SK-N-SH treated with all-trans-retinoic acid at 6 μM for 48 hours (cell line): Measurements from ENCODE around the gene PCDH12.

Experiments used
- ATAC-seq: fragments of 200-7000 bp; cut with Tn5 transposase; 3 replicates; pipeline ENCODE4 v1.9.1; 2020; ENCODE audit warnings: mild to moderate bottlenecking, moderate library complexity
- ARNTL ChIP-seq: fragments of 450-650 bp; formaldehyde crosslinking; IDR thresholded peaks from 2 replicates; pipeline ENCODE4 v1.5.0; 2020; ENCODE audit warnings: low read depth, mild to moderate bottlenecking, moderate library complexity, borderline replicate concordance
- BACH2 ChIP-seq: fragments of 250-450 bp; sonication (Bioruptor Pico); IDR thresholded peaks from 2 replicates; pipeline ENCODE4 v1.9.0; 2021; ENCODE audit warnings: mild to moderate bottlenecking, borderline replicate concordance
- CSDC2 ChIP-seq: fragments of 250-450 bp; sonication (Bioruptor Pico); IDR thresholded peaks from 2 replicates; pipeline ENCODE4 v1.5.0; 2020; ENCODE audit warnings: mild to moderate bottlenecking, moderate library complexity
- ESRRG ChIP-seq: fragments of 250-450 bp; sonication (Bioruptor Pico); IDR thresholded peaks from 2 replicates; pipeline ENCODE4 v1.6.1; 2021; ENCODE audit warnings: mild to moderate bottlenecking
- GLIS3 ChIP-seq: fragments of 250-450 bp; sonication (Bioruptor Pico); IDR thresholded peaks from 2 replicates; pipeline ENCODE4 v1.5.0; 2020; ENCODE audit warnings: mild to moderate bottlenecking, moderate library complexity
- ISL1 ChIP-seq: fragments of 250-450 bp; sonication (Bioruptor Pico); IDR thresholded peaks from 2 replicates; pipeline ENCODE4 v2.1.2; 2022; ENCODE audit warnings: mild to moderate bottlenecking, moderate library complexity
- OSR1 ChIP-seq: fragments of 250-450 bp; sonication (Bioruptor Pico); IDR thresholded peaks from 2 replicates; pipeline ENCODE4 v1.8.0; 2022; ENCODE audit warnings: moderate library complexity, mild to moderate bottlenecking, inconsistent platforms
- PPARA ChIP-seq: fragments of 250-450 bp; sonication (Bioruptor Pico); IDR thresholded peaks from 2 replicates; pipeline ENCODE4 v1.5.0; 2020; ENCODE audit warnings: mild to moderate bottlenecking, borderline replicate concordance
- RARB ChIP-seq: fragments of 250-450 bp; sonication (Bioruptor Pico); IDR thresholded peaks from 2 replicates; pipeline ENCODE4 v1.8.0; 2021; ENCODE audit warnings: mild to moderate bottlenecking, moderate library complexity
- SNAI2 ChIP-seq: fragments of 250-450 bp; sonication (Bioruptor Pico); IDR thresholded peaks from 2 replicates; pipeline ENCODE4 v1.5.0; 2020; ENCODE audit warnings: mild to moderate bottlenecking, moderate library complexity
- TCF4 ChIP-seq: fragments of 250-450 bp; sonication (Bioruptor Pico); IDR thresholded peaks from 2 replicates; pipeline ENCODE4 v1.8.0; 2021; ENCODE audit warnings: mild to moderate bottlenecking, moderate library complexity, borderline replicate concordance
- TOX ChIP-seq: fragments of 250-450 bp; sonication (Bioruptor Pico); IDR thresholded peaks from 2 replicates; pipeline ENCODE4 v1.8.0; 2021; ENCODE audit warnings: mild to moderate bottlenecking, moderate library complexity, borderline replicate concordance
- ZC3H10 ChIP-seq: fragments of 250-450 bp; sonication (Bioruptor Pico); IDR thresholded peaks from 2 replicates; pipeline ENCODE4 v1.5.1; 2021; ENCODE audit warnings: mild to moderate bottlenecking, moderate library complexity
- ZFP30 ChIP-seq: fragments of 450-650 bp; formaldehyde crosslinking; IDR thresholded peaks from 2 replicates; pipeline ENCODE4 v1.5.0; 2022; ENCODE audit warnings: mild to moderate bottlenecking, moderate library complexity
- ZNF70 ChIP-seq: fragments of 450-650 bp; formaldehyde crosslinking; IDR thresholded peaks from 2 replicates; pipeline ENCODE4 v1.5.0; 2020; ENCODE audit warnings: mild to moderate bottlenecking, moderate library complexity
- ZNF8 ChIP-seq: fragments of 450-650 bp; formaldehyde crosslinking; IDR thresholded peaks from 2 replicates; pipeline ENCODE4 v1.5.0; 2020; ENCODE audit warnings: mild to moderate bottlenecking, moderate library complexity
- TF ChIP-seq, protein P1 (sequence below): fragments of 250-450 bp; sonication (Bioruptor Pico); IDR thresholded peaks from 2 replicates; pipeline ENCODE4 v1.5.1; 2020; ENCODE audit warnings: low read depth, mild to moderate bottlenecking, moderate library complexity
- TF ChIP-seq, protein P2 (sequence below): fragments of 250-450 bp; sonication (Bioruptor Pico); IDR thresholded peaks from 2 replicates; pipeline ENCODE4 v1.5.1; 2021; ENCODE audit warnings: mild to moderate bottlenecking, moderate library complexity
- TF ChIP-seq, protein P3 (sequence below): fragments of 250-450 bp; sonication (Bioruptor Pico); IDR thresholded peaks from 2 replicates; pipeline ENCODE4 v1.5.0; 2020; ENCODE audit warnings: mild to moderate bottlenecking, moderate library complexity
- TF ChIP-seq, protein P4 (sequence below): fragments of 250-450 bp; sonication (Bioruptor Pico); IDR thresholded peaks from 2 replicates; pipeline ENCODE4 v1.8.0; 2021; ENCODE audit warnings: low read depth, mild to moderate bottlenecking, moderate library complexity, borderline replicate concordance

PCDH12 gene

DNA sequence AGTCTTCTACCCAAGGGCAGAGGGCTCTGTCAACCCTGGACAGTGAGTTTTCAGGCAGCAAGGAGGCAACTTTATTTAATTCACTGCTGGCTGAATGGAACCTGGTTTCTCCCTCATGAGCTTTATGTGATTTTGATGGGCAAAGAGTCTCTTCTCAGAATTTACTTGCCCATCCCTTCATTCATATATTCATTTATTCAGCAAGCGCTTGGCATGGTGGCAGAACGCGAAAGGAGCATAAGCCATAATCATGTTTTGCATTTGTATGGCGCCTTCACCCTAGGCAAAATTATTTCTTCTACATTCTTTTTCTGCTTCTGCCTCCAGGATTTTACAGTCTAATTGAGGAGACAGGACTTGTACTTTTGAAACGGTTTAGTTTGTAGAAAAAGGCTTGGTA is 26.3 kb downstream of the PCDH12 start:
- no peak for ATAC-seq
- TF ChIP-seq OSR1 (no peak), ISL1 (no peak), ZNF70 (CRISPR knock-in tag) (no peak), SNAI2 (no peak), TOX (CRISPR knock-in tag) (no peak), RARB (CRISPR knock-in tag) (no peak)
- TF ChIP-seq, protein P1, sequence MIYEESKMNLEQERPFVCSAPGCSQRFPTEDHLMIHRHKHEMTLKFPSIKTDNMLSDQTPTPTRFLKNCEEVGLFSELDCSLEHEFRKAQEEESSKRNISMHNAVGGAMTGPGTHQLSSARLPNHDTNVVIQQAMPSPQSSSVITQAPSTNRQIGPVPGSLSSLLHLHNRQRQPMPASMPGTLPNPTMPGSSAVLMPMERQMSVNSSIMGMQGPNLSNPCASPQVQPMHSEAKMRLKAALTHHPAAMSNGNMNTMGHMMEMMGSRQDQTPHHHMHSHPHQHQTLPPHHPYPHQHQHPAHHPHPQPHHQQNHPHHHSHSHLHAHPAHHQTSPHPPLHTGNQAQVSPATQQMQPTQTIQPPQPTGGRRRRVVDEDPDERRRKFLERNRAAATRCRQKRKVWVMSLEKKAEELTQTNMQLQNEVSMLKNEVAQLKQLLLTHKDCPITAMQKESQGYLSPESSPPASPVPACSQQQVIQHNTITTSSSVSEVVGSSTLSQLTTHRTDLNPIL (CRISPR knock-in tag) = no peak

DNA sequence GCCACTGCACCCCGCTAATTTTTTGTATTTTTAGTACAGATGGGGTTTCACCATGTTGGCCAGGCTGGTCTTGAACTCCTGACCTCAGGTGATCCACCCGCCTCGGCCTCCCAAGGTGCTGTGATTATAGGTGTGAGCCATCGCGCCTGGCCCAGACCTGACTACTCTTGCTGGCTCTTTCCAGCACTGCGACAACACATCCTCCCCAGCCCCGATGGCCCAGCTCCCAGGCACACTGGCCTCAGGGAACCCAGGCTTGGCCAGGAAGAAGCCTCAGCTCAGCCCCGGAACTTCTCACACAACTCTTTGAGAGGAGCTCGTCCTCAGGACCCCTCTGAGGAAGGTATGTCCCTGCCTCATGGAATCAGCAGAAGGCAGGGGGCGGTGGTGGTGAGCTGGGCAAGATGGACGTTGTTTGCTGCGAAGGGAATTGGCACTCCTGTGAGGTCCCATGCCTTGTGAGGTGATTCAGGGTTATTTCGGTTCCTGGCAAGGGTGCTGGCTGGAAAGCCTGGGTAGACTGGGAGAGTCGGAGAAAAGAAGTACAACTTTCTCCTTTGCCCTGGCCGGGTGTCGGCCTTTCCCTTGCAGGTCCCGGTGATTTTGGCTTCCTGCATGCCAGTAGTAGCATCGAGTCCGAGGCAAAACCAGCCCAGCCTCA is 28.5 kb downstream of the PCDH12 start:
- TF ChIP-seq SNAI2 (no peak), CSDC2 (CRISPR knock-in tag) (no peak), ARNTL (no peak), ZC3H10 (CRISPR knock-in tag) (no peak), BACH2 (CRISPR knock-in tag) (no peak), RARB (CRISPR knock-in tag) (no peak), ZNF8 (no peak), TOX (CRISPR knock-in tag) (no peak), ESRRG (CRISPR knock-in tag) (no peak), PPARA (no peak), TCF4 (CRISPR knock-in tag) (no peak), ZFP30 (CRISPR knock-in tag) (no peak)
- TF ChIP-seq, protein P2, sequence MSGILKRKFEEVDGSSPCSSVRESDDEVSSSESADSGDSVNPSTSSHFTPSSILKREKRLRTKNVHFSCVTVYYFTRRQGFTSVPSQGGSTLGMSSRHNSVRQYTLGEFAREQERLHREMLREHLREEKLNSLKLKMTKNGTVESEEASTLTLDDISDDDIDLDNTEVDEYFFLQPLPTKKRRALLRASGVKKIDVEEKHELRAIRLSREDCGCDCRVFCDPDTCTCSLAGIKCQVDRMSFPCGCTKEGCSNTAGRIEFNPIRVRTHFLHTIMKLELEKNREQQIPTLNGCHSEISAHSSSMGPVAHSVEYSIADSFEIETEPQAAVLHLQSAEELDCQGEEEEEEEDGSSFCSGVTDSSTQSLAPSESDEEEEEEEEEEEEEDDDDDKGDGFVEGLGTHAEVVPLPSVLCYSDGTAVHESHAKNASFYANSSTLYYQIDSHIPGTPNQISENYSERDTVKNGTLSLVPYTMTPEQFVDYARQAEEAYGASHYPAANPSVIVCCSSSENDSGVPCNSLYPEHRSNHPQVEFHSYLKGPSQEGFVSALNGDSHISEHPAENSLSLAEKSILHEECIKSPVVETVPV (CRISPR knock-in tag) = no peak
- TF ChIP-seq, protein P3, sequence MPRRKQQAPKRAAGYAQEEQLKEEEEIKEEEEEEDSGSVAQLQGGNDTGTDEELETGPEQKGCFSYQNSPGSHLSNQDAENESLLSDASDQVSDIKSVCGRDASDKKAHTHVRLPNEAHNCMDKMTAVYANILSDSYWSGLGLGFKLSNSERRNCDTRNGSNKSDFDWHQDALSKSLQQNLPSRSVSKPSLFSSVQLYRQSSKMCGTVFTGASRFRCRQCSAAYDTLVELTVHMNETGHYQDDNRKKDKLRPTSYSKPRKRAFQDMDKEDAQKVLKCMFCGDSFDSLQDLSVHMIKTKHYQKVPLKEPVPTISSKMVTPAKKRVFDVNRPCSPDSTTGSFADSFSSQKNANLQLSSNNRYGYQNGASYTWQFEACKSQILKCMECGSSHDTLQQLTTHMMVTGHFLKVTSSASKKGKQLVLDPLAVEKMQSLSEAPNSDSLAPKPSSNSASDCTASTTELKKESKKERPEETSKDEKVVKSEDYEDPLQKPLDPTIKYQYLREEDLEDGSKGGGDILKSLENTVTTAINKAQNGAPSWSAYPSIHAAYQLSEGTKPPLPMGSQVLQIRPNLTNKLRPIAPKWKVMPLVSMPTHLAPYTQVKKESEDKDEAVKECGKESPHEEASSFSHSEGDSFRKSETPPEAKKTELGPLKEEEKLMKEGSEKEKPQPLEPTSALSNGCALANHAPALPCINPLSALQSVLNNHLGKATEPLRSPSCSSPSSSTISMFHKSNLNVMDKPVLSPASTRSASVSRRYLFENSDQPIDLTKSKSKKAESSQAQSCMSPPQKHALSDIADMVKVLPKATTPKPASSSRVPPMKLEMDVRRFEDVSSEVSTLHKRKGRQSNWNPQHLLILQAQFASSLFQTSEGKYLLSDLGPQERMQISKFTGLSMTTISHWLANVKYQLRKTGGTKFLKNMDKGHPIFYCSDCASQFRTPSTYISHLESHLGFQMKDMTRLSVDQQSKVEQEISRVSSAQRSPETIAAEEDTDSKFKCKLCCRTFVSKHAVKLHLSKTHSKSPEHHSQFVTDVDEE (CRISPR knock-in tag) = no peak
- TF ChIP-seq, protein P1 (CRISPR knock-in tag) = no peak
- no peak for ATAC-seq

DNA sequence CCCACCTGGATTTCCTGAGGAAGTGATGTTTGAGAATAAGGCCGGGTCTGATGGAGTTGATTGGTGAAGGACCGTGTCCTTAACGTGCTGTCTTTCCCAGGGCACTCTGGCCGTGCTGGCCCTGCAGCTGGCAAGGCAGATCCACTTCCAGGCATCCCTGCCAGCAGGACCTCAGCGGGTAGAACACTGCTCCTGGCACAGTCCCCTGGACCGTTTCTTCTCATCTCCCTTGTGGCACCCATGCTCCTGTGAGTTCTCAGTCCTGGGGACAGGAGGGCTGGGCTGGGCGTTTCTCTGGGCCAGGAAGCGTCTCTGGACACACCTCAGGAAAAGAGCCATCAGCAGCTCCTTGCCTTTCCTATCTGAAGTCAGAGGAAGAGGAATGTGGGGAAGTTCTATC is 30.0 kb downstream of the PCDH12 start:
- no peak for TF ChIP-seq BACH2 (CRISPR knock-in tag)
- TF ChIP-seq, protein P3 (CRISPR knock-in tag) = no peak
- no peak for TF ChIP-seq GLIS3
- no peak for TF ChIP-seq ESRRG (CRISPR knock-in tag)
- no peak for TF ChIP-seq CSDC2 (CRISPR knock-in tag)
- TF ChIP-seq ZNF8 = no peak
- no peak for TF ChIP-seq ISL1
- no peak for TF ChIP-seq ARNTL
- TF ChIP-seq TCF4 (CRISPR knock-in tag) = no peak
- TF ChIP-seq, protein P4, sequence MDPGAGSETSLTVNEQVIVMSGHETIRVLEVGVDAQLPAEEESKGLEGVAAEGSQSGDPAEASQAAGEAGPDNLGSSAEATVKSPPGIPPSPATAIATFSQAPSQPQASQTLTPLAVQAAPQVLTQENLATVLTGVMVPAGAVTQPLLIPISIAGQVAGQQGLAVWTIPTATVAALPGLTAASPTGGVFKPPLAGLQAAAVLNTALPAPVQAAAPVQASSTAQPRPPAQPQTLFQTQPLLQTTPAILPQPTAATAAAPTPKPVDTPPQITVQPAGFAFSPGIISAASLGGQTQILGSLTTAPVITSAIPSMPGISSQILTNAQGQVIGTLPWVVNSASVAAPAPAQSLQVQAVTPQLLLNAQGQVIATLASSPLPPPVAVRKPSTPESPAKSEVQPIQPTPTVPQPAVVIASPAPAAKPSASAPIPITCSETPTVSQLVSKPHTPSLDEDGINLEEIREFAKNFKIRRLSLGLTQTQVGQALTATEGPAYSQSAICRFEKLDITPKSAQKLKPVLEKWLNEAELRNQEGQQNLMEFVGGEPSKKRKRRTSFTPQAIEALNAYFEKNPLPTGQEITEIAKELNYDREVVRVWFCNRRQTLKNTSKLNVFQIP = no peak
- TF ChIP-seq, protein P2 (CRISPR knock-in tag) = no peak
- TF ChIP-seq ZFP30 (CRISPR knock-in tag) = no peak
- no peak for ATAC-seq
